HL-60 (cell line): ENCODE results near the gene NHERF2.

Experiments
- DNase-seq, 2 experiments: peaks; one replicate each; pipeline ENCODE4 v3.0.0-alpha.2; 2010 to 2020; ENCODE audit warnings: low read depth in 1 of 2, low spot score in 1 of 2
- H3K27ac ChIP-seq: fragments of 250-450 bp; sonication (Bioruptor Pico); replicated peaks from 2 replicates; pipeline ENCODE4 v1.5.1; 2020; ENCODE audit warnings: mild to moderate bottlenecking, moderate library complexity
- H3K27me3 ChIP-seq: fragments of 250-450 bp; sonication (Bioruptor Pico); 2 replicates; pipeline ENCODE4 v1.5.1; 2021; ENCODE audit warnings: mild to moderate bottlenecking, moderate library complexity; ENCODE audit not compliant: insufficient read depth, poor library complexity, severe bottlenecking
- H3K4me3 ChIP-seq: replicated peaks from 2 replicates; pipeline ENCODE4 v1.5.1; 2011; ENCODE audit warnings: mild to moderate bottlenecking, control low read depth, low read length; ENCODE audit not compliant: insufficient read depth
- GABPA ChIP-seq: IDR thresholded peaks from 2 replicates; pipeline ENCODE4 v1.6.1; 2012; ENCODE audit warnings: low read depth
- POLR2AphosphoS5 ChIP-seq: IDR thresholded peaks from 2 replicates; pipeline ENCODE4 v1.6.1; 2012; ENCODE audit warnings: low read depth
- SPI1 ChIP-seq: IDR thresholded peaks from 2 replicates; pipeline ENCODE4 v1.6.1; 2012; ENCODE audit warnings: low read depth, mild to moderate bottlenecking, borderline replicate concordance
- TF ChIP-seq, protein P1 (sequence below): IDR thresholded peaks from one replicate; pipeline ENCODE4 v1.5.1; 2011; ENCODE audit warnings: low read length, control low read depth, inconsistent platforms; ENCODE audit not compliant: insufficient read depth
- TF ChIP-seq, protein P2 (sequence below): IDR thresholded peaks from 2 replicates; pipeline ENCODE4 v1.6.1; 2012; ENCODE audit warnings: low read depth; ENCODE audit not compliant: insufficient replicate concordance

NHERF2 gene

DNA sequence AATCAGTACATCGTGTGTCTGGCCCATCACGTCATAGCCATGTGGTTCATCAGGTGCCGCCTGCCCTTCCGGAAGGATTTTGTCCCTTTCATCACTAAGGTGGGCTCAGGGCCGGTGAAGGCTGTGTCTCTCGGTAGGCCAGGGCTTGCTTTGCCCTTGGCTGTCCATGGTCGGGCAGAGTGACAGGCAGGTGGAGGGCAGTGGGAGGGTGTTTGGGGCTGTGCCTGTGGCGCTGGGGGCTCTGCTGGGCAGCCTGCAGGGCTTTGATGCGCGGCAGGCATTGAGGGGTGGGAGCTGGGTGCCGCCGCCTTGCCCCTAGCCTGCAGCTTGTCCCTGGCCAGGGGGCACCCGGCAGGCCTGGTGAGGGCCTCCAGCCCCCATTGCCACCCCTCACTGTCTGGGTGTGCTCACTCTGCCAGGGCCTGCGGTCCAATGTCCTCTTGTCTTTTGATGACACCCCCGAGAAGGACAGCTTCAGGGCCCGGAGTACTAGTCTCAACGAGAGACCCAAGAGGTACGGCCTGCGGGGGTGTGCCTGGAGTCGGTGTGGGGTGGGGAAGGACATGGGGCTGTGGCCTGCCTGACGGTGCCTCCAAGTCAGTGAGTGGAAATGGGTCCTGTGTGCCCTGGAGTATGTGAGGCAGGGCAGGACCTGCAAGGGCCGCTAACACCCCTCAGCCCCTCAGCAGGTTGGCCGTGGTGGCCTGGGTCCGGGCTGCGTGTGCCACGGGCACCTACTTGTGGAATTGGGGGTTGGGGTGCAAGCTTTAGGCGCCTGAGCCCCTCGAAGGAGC lies 49.6 kb downstream of the NHERF2 start:
- no peak overlapping the region for H3K4me3 ChIP-seq
- H3K27ac ChIP-seq, result no peak overlapping the region
- no peak for DNase-seq
- TF ChIP-seq GABPA, result no peak
- TF ChIP-seq SPI1, result no peak
- TF ChIP-seq, protein P1, sequence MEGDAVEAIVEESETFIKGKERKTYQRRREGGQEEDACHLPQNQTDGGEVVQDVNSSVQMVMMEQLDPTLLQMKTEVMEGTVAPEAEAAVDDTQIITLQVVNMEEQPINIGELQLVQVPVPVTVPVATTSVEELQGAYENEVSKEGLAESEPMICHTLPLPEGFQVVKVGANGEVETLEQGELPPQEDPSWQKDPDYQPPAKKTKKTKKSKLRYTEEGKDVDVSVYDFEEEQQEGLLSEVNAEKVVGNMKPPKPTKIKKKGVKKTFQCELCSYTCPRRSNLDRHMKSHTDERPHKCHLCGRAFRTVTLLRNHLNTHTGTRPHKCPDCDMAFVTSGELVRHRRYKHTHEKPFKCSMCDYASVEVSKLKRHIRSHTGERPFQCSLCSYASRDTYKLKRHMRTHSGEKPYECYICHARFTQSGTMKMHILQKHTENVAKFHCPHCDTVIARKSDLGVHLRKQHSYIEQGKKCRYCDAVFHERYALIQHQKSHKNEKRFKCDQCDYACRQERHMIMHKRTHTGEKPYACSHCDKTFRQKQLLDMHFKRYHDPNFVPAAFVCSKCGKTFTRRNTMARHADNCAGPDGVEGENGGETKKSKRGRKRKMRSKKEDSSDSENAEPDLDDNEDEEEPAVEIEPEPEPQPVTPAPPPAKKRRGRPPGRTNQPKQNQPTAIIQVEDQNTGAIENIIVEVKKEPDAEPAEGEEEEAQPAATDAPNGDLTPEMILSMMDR, result no peak
- no peak for TF ChIP-seq POLR2AphosphoS5
- TF ChIP-seq, protein P2, sequence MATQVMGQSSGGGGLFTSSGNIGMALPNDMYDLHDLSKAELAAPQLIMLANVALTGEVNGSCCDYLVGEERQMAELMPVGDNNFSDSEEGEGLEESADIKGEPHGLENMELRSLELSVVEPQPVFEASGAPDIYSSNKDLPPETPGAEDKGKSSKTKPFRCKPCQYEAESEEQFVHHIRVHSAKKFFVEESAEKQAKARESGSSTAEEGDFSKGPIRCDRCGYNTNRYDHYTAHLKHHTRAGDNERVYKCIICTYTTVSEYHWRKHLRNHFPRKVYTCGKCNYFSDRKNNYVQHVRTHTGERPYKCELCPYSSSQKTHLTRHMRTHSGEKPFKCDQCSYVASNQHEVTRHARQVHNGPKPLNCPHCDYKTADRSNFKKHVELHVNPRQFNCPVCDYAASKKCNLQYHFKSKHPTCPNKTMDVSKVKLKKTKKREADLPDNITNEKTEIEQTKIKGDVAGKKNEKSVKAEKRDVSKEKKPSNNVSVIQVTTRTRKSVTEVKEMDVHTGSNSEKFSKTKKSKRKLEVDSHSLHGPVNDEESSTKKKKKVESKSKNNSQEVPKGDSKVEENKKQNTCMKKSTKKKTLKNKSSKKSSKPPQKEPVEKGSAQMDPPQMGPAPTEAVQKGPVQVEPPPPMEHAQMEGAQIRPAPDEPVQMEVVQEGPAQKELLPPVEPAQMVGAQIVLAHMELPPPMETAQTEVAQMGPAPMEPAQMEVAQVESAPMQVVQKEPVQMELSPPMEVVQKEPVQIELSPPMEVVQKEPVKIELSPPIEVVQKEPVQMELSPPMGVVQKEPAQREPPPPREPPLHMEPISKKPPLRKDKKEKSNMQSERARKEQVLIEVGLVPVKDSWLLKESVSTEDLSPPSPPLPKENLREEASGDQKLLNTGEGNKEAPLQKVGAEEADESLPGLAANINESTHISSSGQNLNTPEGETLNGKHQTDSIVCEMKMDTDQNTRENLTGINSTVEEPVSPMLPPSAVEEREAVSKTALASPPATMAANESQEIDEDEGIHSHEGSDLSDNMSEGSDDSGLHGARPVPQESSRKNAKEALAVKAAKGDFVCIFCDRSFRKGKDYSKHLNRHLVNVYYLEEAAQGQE, result no peak
- H3K27me3 ChIP-seq, result no peaks in the 10 kb centered on the region

DNA sequence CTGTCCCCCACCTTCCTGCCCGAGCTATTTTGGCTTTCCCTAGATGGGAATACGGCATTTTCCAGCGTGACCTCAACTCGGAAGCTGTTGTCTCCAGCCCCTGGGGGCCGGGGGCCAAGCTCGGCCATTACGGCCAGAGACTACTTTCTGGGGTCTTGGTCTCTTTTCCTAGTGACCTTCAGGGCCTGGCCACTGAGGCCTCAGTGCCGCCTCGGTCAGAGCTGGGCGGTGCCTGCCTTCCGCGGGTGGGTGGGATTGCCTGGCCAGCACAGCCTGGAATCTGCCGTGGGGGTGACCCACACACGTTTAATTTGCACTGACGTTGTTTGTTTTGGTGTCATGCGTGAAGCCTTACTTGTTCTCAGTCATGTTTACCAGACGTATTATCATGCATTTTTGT lies 50.3 kb downstream of the NHERF2 start:
- TF ChIP-seq, protein P1, result no peak
- TF ChIP-seq SPI1 (no peak), POLR2AphosphoS5 (no peak), GABPA (no peak)
- TF ChIP-seq, protein P2, result no peak
- no peak for DNase-seq
- Histone ChIP-seq H3K27me3 (no peaks in the 10 kb centered on the region), H3K27ac (no peak overlapping the region), H3K4me3 (no peak overlapping the region)

GRCh38 chr16:2077696-2078095 lies 51.0 kb downstream of the NHERF2 start:
- no peak overlapping the region for H3K27ac ChIP-seq
- DNase-seq, result no peak
- H3K4me3 ChIP-seq, result no peak overlapping the region
- no peak for TF ChIP-seq GABPA
- no peak for TF ChIP-seq SPI1
- TF ChIP-seq POLR2AphosphoS5, result no peak
- TF ChIP-seq, protein P2, result no peak
- TF ChIP-seq, protein P1, result no peak
- H3K27me3 ChIP-seq, result no peaks in the 10 kb centered on the region
